ENCODE data around the gene ALDH1A3. TPM values are rescaled to one million over a fixed set of nuclear protein-coding genes. Genes with fewer than 3 reads are reported as not detected.
A peak's percentile ranks its signal among the peaks of the same experiment; 100 is the strongest.

Gene ALDH1A3
- total and polyA plus RNA-seq, 2 of the 4 experiments (the other 2 are of a cell fraction) = 3.1 to 5.0 TPM

DNA sequence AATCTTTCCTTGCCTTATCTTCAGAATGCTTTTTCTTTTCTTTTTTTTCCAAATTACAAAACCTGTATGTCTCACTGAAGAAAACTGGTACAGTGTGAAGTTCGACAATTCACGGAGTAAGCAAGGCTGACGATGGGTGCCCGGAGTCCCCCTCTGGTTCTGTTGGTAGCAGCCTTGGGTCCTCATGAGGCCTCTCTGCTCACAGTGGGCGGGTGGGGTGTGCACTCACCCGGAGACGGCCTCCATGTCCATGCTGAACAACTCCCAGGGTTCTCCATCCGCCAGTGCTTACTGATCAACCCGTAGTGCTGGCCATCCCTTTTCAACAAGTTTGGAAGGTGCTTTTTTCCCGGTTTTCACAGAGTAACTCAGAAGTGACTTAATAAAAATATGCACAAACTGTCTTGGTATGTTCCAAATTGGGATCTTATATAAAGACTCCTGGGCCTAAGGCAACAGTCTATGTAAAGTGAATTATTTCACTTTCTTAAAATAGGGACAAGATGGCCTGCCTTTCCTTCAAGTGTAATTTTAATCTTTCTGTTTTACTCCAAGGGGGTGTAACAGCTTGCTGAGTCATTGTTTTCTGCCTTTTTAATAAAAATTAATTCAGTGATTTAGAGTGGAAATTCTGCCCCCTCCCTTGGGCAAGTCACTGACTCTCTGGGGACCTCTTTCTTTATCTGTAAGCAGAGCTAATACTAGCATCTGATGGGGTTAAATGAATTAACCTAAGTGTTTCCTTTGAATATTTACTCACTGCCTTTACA lies 63.2 kb downstream of the ALDH1A3 start:
- Histone ChIP-seq H3K4ac (ENCODE audit: low read depth, low read length) (no peak overlapping the region), H2BK5ac (ENCODE audit: low read depth, low read length, poor library complexity, severe bottlenecking) (no peak overlapping the region), H2BK20ac (ENCODE audit: low read depth, low read length) (no peak overlapping the region), H3K4me3 (ENCODE audit: insufficient read depth, low read depth, low read length) (no peak overlapping the region), H3K56ac (ENCODE audit: extremely low read depth, insufficient read depth, low read length) (no peak overlapping the region), H3K23ac (ENCODE audit: low read depth, low read length) (no peak overlapping the region), H4K5ac (ENCODE audit: low read depth, low read length) (no peak overlapping the region), H3K18ac (ENCODE audit: low read depth, low read length) (no peak overlapping the region), H4K8ac (ENCODE audit: low read depth in 2 of 2, low read length in 2 of 2) (no peak overlapping the region), H4K91ac (ENCODE audit: insufficient read depth, low read depth, low read length) (no peak overlapping the region), H3K4me2 (ENCODE audit: low read depth, low read length) (no peak overlapping the region), H3K4me1 (ENCODE audit: control insufficient read depth, insufficient read depth, low read length) (peaks cover 6% of the 10 kb centered on the region), H2BK120ac (ENCODE audit: low read depth, low read length) (no peak overlapping the region), H3K9ac (ENCODE audit: low read depth, low read length) (no peak overlapping the region), H3K27me3 (ENCODE audit: control insufficient read depth, insufficient read depth, low read length) (no peaks in the 10 kb centered on the region), H3K9me1 (ENCODE audit: insufficient read depth, low read length) (0 out of 2 replicates have a peak, but pooled peaks cover 5% of the 10 kb centered on the region), H3K9me3 (ENCODE audit: control insufficient read depth, insufficient read depth, low read length) (no peaks in the 10 kb centered on the region), H3K14ac (replicated peaks; ENCODE audit: low read depth, low read length) (no peak overlapping the region), H2AK5ac (ENCODE audit: low read depth, low read length) (no peak overlapping the region), H3K27ac (ENCODE audit: insufficient read depth, low read length) (no peak overlapping the region), H3K36me3 (ENCODE audit: control insufficient read depth, insufficient read depth, low read length) (no peaks in the 10 kb centered on the region), H2AK9ac (replicated peaks; ENCODE audit: low read depth, low read length, poor library complexity) (no peak overlapping the region), H3K79me1 (ENCODE audit: low read depth in 1 of 2, low read length in 2 of 2) (peaks cover 0 to 11% of the 10 kb centered on the region in 2 experiments; a peak in 1 of 4 replicates), H2BK15ac (ENCODE audit: low read depth, low read length) (no peak overlapping the region), H2AFZ (replicated peaks; ENCODE audit: low read length, poor library complexity) (no peak overlapping the region), H4K20me1 (ENCODE audit: insufficient read depth, low read length) (no peaks in the 10 kb centered on the region)
- TF ChIP-seq NFE2L2 (IDR thresholded peaks at IDR 0.05; ENCODE audit: low read depth, low read length) = peak; percentile 80
- no peak for TF ChIP-seq POLR2A (IDR thresholded peaks at IDR 0.05; ENCODE audit: low read depth, low read length)
- TF ChIP-seq CHD1 (IDR thresholded peaks at IDR 0.05; ENCODE audit: low read depth, low read length) = no peak
- no peak for TF ChIP-seq RAD21 (IDR thresholded peaks at IDR 0.05; ENCODE audit: low read length)
- TF ChIP-seq MXI1 (IDR thresholded peaks at IDR 0.05; ENCODE audit: borderline replicate concordance, low read depth, low read length) = no peak
- TF ChIP-seq, protein P1, sequence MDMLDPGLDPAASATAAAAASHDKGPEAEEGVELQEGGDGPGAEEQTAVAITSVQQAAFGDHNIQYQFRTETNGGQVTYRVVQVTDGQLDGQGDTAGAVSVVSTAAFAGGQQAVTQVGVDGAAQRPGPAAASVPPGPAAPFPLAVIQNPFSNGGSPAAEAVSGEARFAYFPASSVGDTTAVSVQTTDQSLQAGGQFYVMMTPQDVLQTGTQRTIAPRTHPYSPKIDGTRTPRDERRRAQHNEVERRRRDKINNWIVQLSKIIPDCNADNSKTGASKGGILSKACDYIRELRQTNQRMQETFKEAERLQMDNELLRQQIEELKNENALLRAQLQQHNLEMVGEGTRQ (IDR thresholded peaks at IDR 0.05; ENCODE audit: low read depth, low read length) = no peak
- no peak for TF ChIP-seq FOS (IDR thresholded peaks at IDR 0.05; ENCODE audit: low read depth, low read length)
- no peak for TF ChIP-seq MAFK (IDR thresholded peaks at IDR 0.05; ENCODE audit: low read depth, low read length)
- TF ChIP-seq, protein P2, sequence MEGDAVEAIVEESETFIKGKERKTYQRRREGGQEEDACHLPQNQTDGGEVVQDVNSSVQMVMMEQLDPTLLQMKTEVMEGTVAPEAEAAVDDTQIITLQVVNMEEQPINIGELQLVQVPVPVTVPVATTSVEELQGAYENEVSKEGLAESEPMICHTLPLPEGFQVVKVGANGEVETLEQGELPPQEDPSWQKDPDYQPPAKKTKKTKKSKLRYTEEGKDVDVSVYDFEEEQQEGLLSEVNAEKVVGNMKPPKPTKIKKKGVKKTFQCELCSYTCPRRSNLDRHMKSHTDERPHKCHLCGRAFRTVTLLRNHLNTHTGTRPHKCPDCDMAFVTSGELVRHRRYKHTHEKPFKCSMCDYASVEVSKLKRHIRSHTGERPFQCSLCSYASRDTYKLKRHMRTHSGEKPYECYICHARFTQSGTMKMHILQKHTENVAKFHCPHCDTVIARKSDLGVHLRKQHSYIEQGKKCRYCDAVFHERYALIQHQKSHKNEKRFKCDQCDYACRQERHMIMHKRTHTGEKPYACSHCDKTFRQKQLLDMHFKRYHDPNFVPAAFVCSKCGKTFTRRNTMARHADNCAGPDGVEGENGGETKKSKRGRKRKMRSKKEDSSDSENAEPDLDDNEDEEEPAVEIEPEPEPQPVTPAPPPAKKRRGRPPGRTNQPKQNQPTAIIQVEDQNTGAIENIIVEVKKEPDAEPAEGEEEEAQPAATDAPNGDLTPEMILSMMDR (conservative IDR thresholded peaks at IDR 0.05; ENCODE audit: low read depth, low read length) = no peak
- intact Hi-C loops (cut with micrococcal nuclease) = no loop called here
- DNase-seq = peak; percentile 5
- ChIA-PET CTCF (interaction anchor here (0.6 to 1.4 kb wide), 3 partner anchors 15 to 653 kb away, joined by 3 to 6 read pairs (median 3); no protein-coding TSS in a partner anchor), POLR2A (ENCODE audit: unreplicated experiment) (no interaction called here)
- no TSS peak for BruUV-seq (replicated peaks)
- in situ Hi-C loops (cut with MboI; ENCODE audit: low sequenced_read_pairs) = no loop called here
- ATAC-seq (ENCODE audit: low read depth) = no peak
- dilution Hi-C loops (cut with HindIII; ENCODE audit: low sequenced_read_pairs, unreplicated experiment) = no loop called here
- WGBS, 2 experiments (ENCODE audit: extremely low coverage in 2 of 2, insufficient read length in 1 of 2) = 81% methylated on average over 3 of the region's 10 CpGs; no CpG with 5 or more reads in 1 of the 2 experiments

Measured in IMR-90 (cell line).